ENCODE measurements around the gene OSM.

DNA sequence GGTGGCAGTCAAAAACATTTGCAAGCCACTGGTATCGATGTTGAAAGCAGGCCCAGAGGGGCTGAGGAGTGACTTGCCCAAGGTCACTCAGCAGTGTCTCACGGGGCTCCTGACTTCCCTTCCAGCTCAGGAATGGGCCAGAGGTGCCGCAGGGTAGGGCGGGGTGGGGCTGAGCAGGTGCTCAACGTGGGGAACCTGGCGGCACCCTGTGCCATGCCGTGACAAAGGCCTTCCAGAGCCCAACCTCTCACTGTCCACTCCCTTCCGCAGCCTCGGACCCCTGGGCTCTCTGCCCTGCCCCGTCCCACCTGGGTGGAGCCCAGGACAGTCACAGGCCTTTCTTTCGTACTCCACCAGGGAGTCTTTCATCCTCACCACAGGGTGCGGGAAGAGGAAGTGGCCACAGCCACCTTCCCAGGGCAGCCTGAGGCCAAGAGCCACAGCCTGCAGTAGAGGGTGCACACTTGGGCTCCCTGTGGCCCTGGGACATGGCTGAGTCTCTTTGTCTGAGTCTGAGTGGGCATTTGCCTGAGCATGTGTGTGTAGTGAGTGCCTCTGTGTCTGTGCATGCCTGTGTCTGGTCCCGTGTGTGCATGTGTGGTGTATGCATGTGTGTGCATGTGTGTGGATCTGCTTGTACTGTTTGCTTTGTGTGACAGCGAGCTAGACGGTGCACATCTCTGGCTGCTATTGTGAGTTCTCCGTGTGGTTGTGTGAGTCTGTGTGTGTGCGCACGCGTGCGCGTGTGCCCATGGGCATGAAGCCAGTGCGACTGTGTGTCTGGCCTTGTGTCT is 14.0 kb downstream of the OSM start:
- TF ChIP-seq, protein P1, sequence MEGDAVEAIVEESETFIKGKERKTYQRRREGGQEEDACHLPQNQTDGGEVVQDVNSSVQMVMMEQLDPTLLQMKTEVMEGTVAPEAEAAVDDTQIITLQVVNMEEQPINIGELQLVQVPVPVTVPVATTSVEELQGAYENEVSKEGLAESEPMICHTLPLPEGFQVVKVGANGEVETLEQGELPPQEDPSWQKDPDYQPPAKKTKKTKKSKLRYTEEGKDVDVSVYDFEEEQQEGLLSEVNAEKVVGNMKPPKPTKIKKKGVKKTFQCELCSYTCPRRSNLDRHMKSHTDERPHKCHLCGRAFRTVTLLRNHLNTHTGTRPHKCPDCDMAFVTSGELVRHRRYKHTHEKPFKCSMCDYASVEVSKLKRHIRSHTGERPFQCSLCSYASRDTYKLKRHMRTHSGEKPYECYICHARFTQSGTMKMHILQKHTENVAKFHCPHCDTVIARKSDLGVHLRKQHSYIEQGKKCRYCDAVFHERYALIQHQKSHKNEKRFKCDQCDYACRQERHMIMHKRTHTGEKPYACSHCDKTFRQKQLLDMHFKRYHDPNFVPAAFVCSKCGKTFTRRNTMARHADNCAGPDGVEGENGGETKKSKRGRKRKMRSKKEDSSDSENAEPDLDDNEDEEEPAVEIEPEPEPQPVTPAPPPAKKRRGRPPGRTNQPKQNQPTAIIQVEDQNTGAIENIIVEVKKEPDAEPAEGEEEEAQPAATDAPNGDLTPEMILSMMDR (IDR thresholded peaks at IDR 0.05; ENCODE audit: low read length), result no peak
- TF ChIP-seq EZH2 (IDR thresholded peaks at IDR 0.05; ENCODE audit: borderline replicate concordance, low read length), result no peak
